Panc1 (cell line): Measurements from ENCODE around the gene SLC6A20.

Experiments
- CTCF ChIP-seq: fragments of 450-650 bp; IDR thresholded peaks from 2 replicates; pipeline ENCODE4 v1.5.1; 2017; ENCODE audit warnings: mild to moderate bottlenecking
- POLR2AphosphoS5 ChIP-seq: IDR thresholded peaks from 2 replicates; pipeline ENCODE4 v1.6.1; 2012; ENCODE audit warnings: mild to moderate bottlenecking, low read depth, low read length, moderate library complexity
- REST ChIP-seq, 2 experiments: IDR thresholded peaks; 2 replicates each; pipeline ENCODE4 v1.6.1; 2011 to 2012; ENCODE audit warnings: low read depth in 2 of 2, control low read depth in 1 of 2, low read length in 1 of 2, mild to moderate bottlenecking in 1 of 2, moderate library complexity in 1 of 2; ENCODE audit not compliant: insufficient read depth in 1 of 2
- SIN3A ChIP-seq: IDR thresholded peaks from 2 replicates; pipeline ENCODE4 v1.6.1; 2012; ENCODE audit warnings: low read depth, mild to moderate bottlenecking, low read length, moderate library complexity, borderline replicate concordance; ENCODE audit not compliant: insufficient read depth
- TCF7L2 ChIP-seq: IDR thresholded peaks from 2 replicates; pipeline ENCODE4 v1.6.1; 2011; ENCODE audit warnings: mild to moderate bottlenecking, low read depth, low read length, inconsistent platforms

- TF ChIP-seq CTCF = no peak
- TF ChIP-seq REST (IDR thresholded peaks at IDR 0.05; ENCODE audit: insufficient read depth in 1 of 2, low read depth in 2 of 2, low read length in 1 of 2) = no peak
- TF ChIP-seq TCF7L2 = no peak
- TF ChIP-seq SIN3A = no peak
- TF ChIP-seq POLR2AphosphoS5 = no peak
Measured at GRCh38 chr3:45773072-45773471, 23.3 kb downstream of the SLC6A20 start.
